K562 (cell line): ENCODE measurements around the gene GZMM. TPM values are rescaled to one million over a fixed set of nuclear protein-coding genes. Genes with fewer than 3 reads are reported as not detected.

ENCODE experiments used
- ATAC-seq: fragments of 200-7000 bp; cut with Tn5 transposase; 3 replicates; pipeline ENCODE4 v1.9.1; 2020; ENCODE audit warnings: moderate library complexity
- BruUV-seq: library from RNA; stranded (reverse); fragments of 400-500 nt; replicated peaks from 2 replicates; lab custom pipeline; 2021; lab: Mats Ljungman, UMichigan
- CTCF ChIA-PET: fragments of 300-600 bp; formaldehyde crosslinking; extraction: SDS; loops from one replicate; lab custom pipeline; 2021; ENCODE audit warnings: low intra/inter-chr PET ratio; lab: Yijun Ruan, JAX
- POLR2A ChIA-PET: fragments of 300-600, 350-650 bp; sonication (Branson Sonifier 250); formaldehyde crosslinking; extraction: SDS; loops from one replicate; lab custom pipeline; 2021; ENCODE audit warnings: antibody characterized with exemption, inconsistent platforms; lab: Yijun Ruan, JAX
- DNase-seq, 4 experiments: peaks; one replicate each; pipeline versions ENCODE4 v3.0.0 to v3.0.0-alpha.2; 2011 to 2018; ENCODE audit warnings: low spot score in 3 of 4, mixed read lengths in 3 of 4; ENCODE audit errors: extremely low read depth in 1 of 4
- FAIRE-seq: peaks from 2 replicates; lab custom pipeline; 2011; peaks lifted over from hg19 to GRCh38; lab: Jason Lieb, UNC
- H2AFZ ChIP-seq: 2 replicates; pipeline ENCODE4 v1.6.0; 2011; ENCODE audit warnings: low read depth, low read length, control low read depth, inconsistent platforms
- H3K27ac ChIP-seq: fragments of 200-600 bp; 3 replicates; pipeline ENCODE4 v1.8.0; 2011; ENCODE audit warnings: low read depth, mild to moderate bottlenecking, control low read depth, inconsistent platforms, low read length, moderate library complexity, mixed read lengths; ENCODE audit errors: extremely low read depth
- H3K27me3 ChIP-seq, 2 experiments: fragments of 300-600 bp in 1 of 2; 2 replicates in 1 of 2; 3 replicates in 1 of 2; pipeline versions ENCODE4 v1.6.0 to v1.8.0; 2011; ENCODE audit warnings: inconsistent platforms in 2 of 2, low read length in 2 of 2, mild to moderate bottlenecking in 1 of 2, mixed read lengths in 1 of 2, moderate library complexity in 1 of 2; ENCODE audit not compliant: control insufficient read depth in 2 of 2, insufficient read depth in 2 of 2
- H3K36me3 ChIP-seq: fragments of 300-600 bp; 3 replicates; pipeline ENCODE4 v1.8.0; 2011; ENCODE audit warnings: mild to moderate bottlenecking, low read length, inconsistent platforms; ENCODE audit not compliant: control insufficient read depth, insufficient read depth
- H3K4me1 ChIP-seq, 2 experiments: fragments of 200-600 bp in 1 of 2; replicated peaks in 1 of 2; 2 replicates in 1 of 2; 3 replicates in 1 of 2; pipeline versions ENCODE4 v1.5.1 to v1.8.0; 2011; ENCODE audit warnings: inconsistent platforms in 2 of 2, low read length in 2 of 2, mild to moderate bottlenecking in 1 of 2, mixed read lengths in 1 of 2, moderate library complexity in 1 of 2; ENCODE audit not compliant: control insufficient read depth in 2 of 2, insufficient read depth in 2 of 2
- H3K4me2 ChIP-seq: 2 replicates; pipeline ENCODE4 v1.6.1; 2011; ENCODE audit warnings: low read length, control low read depth, inconsistent platforms, mixed read lengths; ENCODE audit not compliant: insufficient read depth
- H3K4me3 ChIP-seq: fragments of 200-600 bp; sonication (generic), shearing (Covaris generic); 2 replicates; pipeline ENCODE4 v1.5.1; 2016; ENCODE audit warnings: control low read depth, inconsistent platforms
- H3K79me2 ChIP-seq: fragments of 200-600 bp; 3 replicates; pipeline ENCODE4 v1.8.0; 2011; ENCODE audit warnings: low read length, inconsistent platforms; ENCODE audit not compliant: control insufficient read depth, insufficient read depth
- H3K9ac ChIP-seq, 2 experiments: 2 replicates each; pipeline versions ENCODE4 v1.6.0 to v1.6.1; 2011; ENCODE audit warnings: low read depth in 2 of 2, low read length in 2 of 2, control low read depth in 1 of 2, inconsistent platforms in 1 of 2, mild to moderate bottlenecking in 1 of 2, mixed read lengths in 1 of 2; ENCODE audit not compliant: insufficient read depth in 1 of 2
- H3K9me1 ChIP-seq: one replicate; pipeline ENCODE4 v1.6.0; 2011; ENCODE audit warnings: inconsistent platforms, mild to moderate bottlenecking, low read length, moderate library complexity; ENCODE audit not compliant: control insufficient read depth, insufficient read depth
- H3K9me3 ChIP-seq: replicated peaks from 2 replicates; pipeline ENCODE4 v1.5.1; 2011; ENCODE audit warnings: low read depth, low read length, inconsistent platforms; ENCODE audit not compliant: control insufficient read depth, insufficient read depth
- H4K20me1 ChIP-seq: replicated peaks from 2 replicates; pipeline ENCODE4 v1.6.1; 2011; ENCODE audit warnings: low read length, inconsistent platforms, mixed read lengths; ENCODE audit not compliant: control insufficient read depth, insufficient read depth
- BCLAF1 ChIP-seq, 2 experiments: fragments of 450-650 bp in 1 of 2; IDR thresholded peaks; 2 replicates each; pipeline ENCODE4 v1.6.1; 2011 to 2017; ENCODE audit warnings: low read depth in 2 of 2, antibody characterized with exemption in 1 of 2, borderline replicate concordance in 1 of 2, low read length in 1 of 2, mild to moderate bottlenecking in 1 of 2, mixed read lengths in 1 of 2; ENCODE audit not compliant: control insufficient read depth in 1 of 2
- BRD4 ChIP-seq: fragments of 200-600 bp; sonication (generic); IDR thresholded peaks from 2 replicates; pipeline ENCODE4 v1.6.1; 2017; ENCODE audit warnings: inconsistent platforms
- CBFA2T3 ChIP-seq: fragments of 450-650 bp; IDR thresholded peaks from 2 replicates; pipeline ENCODE4 v1.6.1; 2017
- CTCF ChIP-seq, 3 experiments: IDR thresholded peaks in 2 of 3; conservative IDR thresholded peaks in 1 of 3; 2 replicates each; pipeline ENCODE4 v1.5.1; 2011 to 2012; ENCODE audit warnings: low read length in 3 of 3, mild to moderate bottlenecking in 3 of 3, control low read depth in 2 of 3, improper control_type of control experiment in 1 of 3, inconsistent platforms in 1 of 3, low read depth in 1 of 3, mixed read lengths in 1 of 3, moderate library complexity in 1 of 3; ENCODE audit not compliant: insufficient read depth in 2 of 3
- EGR1 ChIP-seq: fragments of 450-650 bp; conservative IDR thresholded peaks from 2 replicates; pipeline ENCODE4 v1.6.1; 2017; ENCODE audit warnings: mild to moderate bottlenecking
- FIP1L1 ChIP-seq: fragments of 200-400 bp; formaldehyde crosslinking; IDR thresholded peaks from 2 replicates; pipeline ENCODE4 v1.6.1; 2018; ENCODE audit warnings: mild to moderate bottlenecking, low read depth, low read length; ENCODE audit not compliant: poor library complexity, severe bottlenecking
- KDM1A ChIP-seq, 2 experiments: fragments of 450-650 bp; IDR thresholded peaks; 2 replicates each; pipeline ENCODE4 v1.6.1; 2016; ENCODE audit warnings: mild to moderate bottlenecking in 2 of 2
- MEIS2 ChIP-seq: fragments of 450-650 bp; IDR thresholded peaks from 2 replicates; pipeline ENCODE4 v1.6.1; 2014; ENCODE audit warnings: mild to moderate bottlenecking; ENCODE audit not compliant: partially characterized antibody
- PHB ChIP-seq: fragments of 250-450 bp; sonication (Bioruptor Pico); IDR thresholded peaks from 2 replicates; pipeline ENCODE4 v1.5.0; 2021
- PTRF ChIP-seq: fragments of 450-650 bp; IDR thresholded peaks from 2 replicates; pipeline ENCODE4 v1.6.1; 2016; ENCODE audit warnings: mild to moderate bottlenecking, missing genetic modification characterization, missing compliant biosample characterization
- USF2 ChIP-seq: sonication (generic); formaldehyde crosslinking; IDR thresholded peaks from 2 replicates; pipeline ENCODE4 v1.5.0; 2020; ENCODE audit warnings: missing genetic modification reagents
- WGBS: fragments of 100-300 bp; shearing (Covaris generic); methylation state at CpG from one replicate; pipeline ENCODE4 v1.1.6; 2016; ENCODE audit warnings: low coverage, mixed read lengths; ENCODE audit not compliant: insufficient coverage; ENCODE audit errors: missing lambda C conversion rate; 5-methylcytosine and 5-hydroxymethylcytosine counted together
- in situ Hi-C: fragments of 300-500 bp; cut with MboI; formaldehyde crosslinking; loops from 4 replicates; pipeline ENCODE4 v1.15.0; 2018; ENCODE audit warnings: inconsistent platforms, mixed read lengths
- intact Hi-C: fragments of 100-400 bp; cut with micrococcal nuclease; formaldehyde crosslinking; loops from 2 replicates; pipeline ENCODE4 v1.14.2; 2022
- polyA plus RNA-seq, 8 experiments: library from polyadenylated mRNA; depleted of rRNA in 4 of 8; stranded (reverse) in 5 of 8; unstranded in 3 of 8; fragments of >200 nt; fragmentation: Nextera tagmentation in 2 of 8; fragmentation: Illumina TruSeq in 1 of 8; extraction: Ambion mirVana in 2 of 8; extraction: Trizol in 1 of 8; gene quantifications; 2 replicates each; pipeline versions ENCODE4 v1.2.1 to v1.2.3, GENCODE V29; 2011 to 2014; ENCODE audit warnings: inconsistent platforms in 1 of 8, missing spikeins in 1 of 8
- total RNA-seq, 7 experiments: library from RNA; depleted of rRNA in 6 of 7; stranded (reverse); fragments of >200 nt in 6 of 7; fragmentation: Illumina TruSeq in 2 of 7; extraction: Trizol in 2 of 7; gene quantifications; 2 replicates each; pipeline versions ENCODE4 v1.2.1 to v1.2.3, GENCODE V29; 2011 to 2021; ENCODE audit warnings: low replicate concordance in 1 of 7

Gene GZMM
- total and polyA plus RNA-seq, 9 of the 15 experiments (the other 6 are each of a cell fraction or from before 2014, with no cell fraction given): 0.08 to 2.6 (median 0.70) TPM; not detected in 2

- TF ChIP-seq CTCF (IDR thresholded peaks at IDR 0.05 in 2 of 3, conservative IDR thresholded peaks at IDR 0.05 in 1 of 3; ENCODE audit: insufficient read depth in 2 of 3, low read depth in 1 of 3, low read length in 3 of 3): peak in 2 of 3 experiments; percentile 13 to 27; a peak in 1 of 6 replicates
Measured at GRCh38 chr19:547836-548720, 4.2 kb downstream of the GZMM start (continued).

- in situ Hi-C loops (no loop called here), intact Hi-C loops (no loop called here)
- Histone ChIP-seq H3K4me3 (no peak overlapping the region), H2AFZ (no peak overlapping the region), H3K27ac (no peak overlapping the region), H3K9me1 (no peaks in the 10 kb centered on the region), H3K79me2 (no peaks in the 10 kb centered on the region), H3K27me3 (no peaks in the 10 kb centered on the region), H3K4me2 (no peak overlapping the region), H4K20me1 (no peaks in the 10 kb centered on the region), H3K36me3 (no peaks in the 10 kb centered on the region), H3K9me3 (no peaks in the 10 kb centered on the region), H3K9ac (no peak overlapping the region; a peak in 1 of 4 replicates), H3K4me1 (peaks cover 10 to 61% of the 10 kb centered on the region in 2 experiments)
- DNase-seq (peak in 2 of 4 experiments; percentile 5 to 8), FAIRE-seq (no peak), ATAC-seq (no peak)
- ChIA-PET CTCF (no interaction called here), POLR2A (interaction anchor here (0.7 to 1.2 kb wide), 2 partner anchors 16 to 87 kb away, joined by 3 to 5 read pairs; no protein-coding TSS in a partner anchor)
- BruUV-seq: no TSS peak
- 88% methylated on average over 29 of the region's 52 CpGs for WGBS
- TF ChIP-seq PHB (CRISPR knock-in tag) (no peak), CBFA2T3 (no peak), EGR1 (no peak), KDM1A (IDR thresholded peaks at IDR 0.05) (0 out of 4 replicates have a peak, but pooled peaks of 1 of the 2 experiments have one; percentile 15), FIP1L1 (peak; percentile 32), MEIS2 (no peak), BRD4 (no peak), BCLAF1 (IDR thresholded peaks at IDR 0.05; ENCODE audit: borderline replicate concordance in 1 of 2, control insufficient read depth in 1 of 2, low read depth in 2 of 2, low read length in 1 of 2) (no peak), PTRF (no peak), USF2 (CRISPR knock-in tag) (no peak)
Measured at GRCh38 chr19:548886-549830, 5.3 kb downstream of the GZMM start.
